H1 (cell line): Measurements from ENCODE around the gene SLC2A1. TPM values are rescaled to one million over a fixed set of nuclear protein-coding genes. Genes with fewer than 3 reads are reported as not detected.

Experiments used
- CTCF ChIA-PET: fragments of 300-600 bp; sonication (Branson Sonifier 250); formaldehyde crosslinking; loops from one replicate; lab custom pipeline; 2021; ENCODE audit not compliant: partially characterized antibody; lab: Charles Lee
- POLR2A ChIA-PET: fragments of 300-600 bp; sonication (Branson Sonifier 250); formaldehyde crosslinking; loops from one replicate; lab custom pipeline; 2021; ENCODE audit warnings: inconsistent platforms; ENCODE audit not compliant: partially characterized antibody; lab: Charles Lee
- DNase-seq, 2 experiments: peaks; one replicate each; pipeline versions ENCODE4 v3.0.0 to v3.0.0-alpha.2; 2010 to 2022; ENCODE audit warnings: low spot score in 2 of 2, low read depth in 1 of 2, mixed read lengths in 1 of 2
- FAIRE-seq: peaks from 2 replicates; lab custom pipeline; 2011; peaks lifted over from hg19 to GRCh38; lab: Jason Lieb, UNC
- H2AFZ ChIP-seq: 2 replicates; pipeline ENCODE4 v1.8.1; 2012; ENCODE audit warnings: low read length, inconsistent platforms
- H2AK5ac ChIP-seq: 2 replicates; pipeline ENCODE4 v1.6.1; 2013; ENCODE audit warnings: low read depth, low read length
- H2BK120ac ChIP-seq: replicated peaks from 2 replicates; pipeline ENCODE3; 2013; ENCODE audit warnings: low read depth, low read length, inconsistent platforms
- H2BK12ac ChIP-seq: 2 replicates; pipeline ENCODE4 v1.6.1; 2013; ENCODE audit warnings: low read depth, low read length
- H2BK15ac ChIP-seq: 2 replicates; pipeline ENCODE4 v1.6.1; 2013; ENCODE audit warnings: low read length
- H2BK20ac ChIP-seq: 2 replicates; pipeline ENCODE4 v1.6.1; 2013; ENCODE audit warnings: low read length
- H2BK5ac ChIP-seq: 2 replicates; pipeline ENCODE4 v1.6.1; 2013; ENCODE audit warnings: low read depth, low read length
- H3K14ac ChIP-seq: 2 replicates; pipeline ENCODE4 v1.6.1; 2013; ENCODE audit warnings: inconsistent platforms; ENCODE audit not compliant: insufficient read length
- H3K18ac ChIP-seq: 2 replicates; pipeline ENCODE4 v1.6.1; 2013; ENCODE audit warnings: low read length; ENCODE audit errors: extremely low read depth
- H3K23ac ChIP-seq: 2 replicates; pipeline ENCODE4 v1.6.1; 2013; ENCODE audit warnings: inconsistent platforms; ENCODE audit not compliant: insufficient read length
- H3K23me2 ChIP-seq: 2 replicates; pipeline ENCODE4 v1.6.1; 2013; ENCODE audit warnings: low read depth, low read length
- H3K27ac ChIP-seq: 2 replicates; pipeline ENCODE4 v1.6.1; 2011; ENCODE audit warnings: low read depth, low read length, inconsistent platforms
- H3K27me3 ChIP-seq, 4 experiments: replicated peaks in 1 of 4; 1 replicate in 1 of 4; 2 replicates in 3 of 4; pipeline versions ENCODE4 v1.6.1 to v1.8.1; 2011 to 2013; ENCODE audit warnings: low read length in 3 of 4, mild to moderate bottlenecking in 3 of 4, inconsistent platforms in 2 of 4, mixed read lengths in 2 of 4, moderate library complexity in 1 of 4; ENCODE audit not compliant: control insufficient read depth in 3 of 4, insufficient read depth in 3 of 4; ENCODE audit errors: extremely low read depth in 1 of 4
- H3K36me3 ChIP-seq, 4 experiments: 2 replicates each; pipeline versions ENCODE4 v1.6.1 to v1.8.1; 2011 to 2013; ENCODE audit warnings: mild to moderate bottlenecking in 4 of 4, low read length in 3 of 4, moderate library complexity in 2 of 4, control low read depth in 1 of 4, inconsistent platforms in 1 of 4; ENCODE audit not compliant: insufficient read depth in 4 of 4, control insufficient read depth in 2 of 4
- H3K4ac ChIP-seq: replicated peaks from 2 replicates; pipeline ENCODE3; 2013; ENCODE audit warnings: low read length, low read depth, mixed read lengths, inconsistent platforms; ENCODE audit not compliant: insufficient read length
- H3K4me1 ChIP-seq, 4 experiments: replicated peaks in 1 of 4; 1 replicate in 1 of 4; 2 replicates in 3 of 4; pipeline versions ENCODE4 v1.6.1 to v1.8.1; 2011 to 2013; ENCODE audit warnings: low read length in 3 of 4, inconsistent platforms in 2 of 4, mixed read lengths in 1 of 4; ENCODE audit not compliant: insufficient read depth in 4 of 4, control insufficient read depth in 3 of 4
- H3K4me2 ChIP-seq, 2 experiments: 2 replicates each; pipeline versions ENCODE4 v1.6.1 to v1.8.1; 2011 to 2013; ENCODE audit warnings: low read depth in 2 of 2, low read length in 2 of 2, control low read depth in 1 of 2, inconsistent platforms in 1 of 2, mild to moderate bottlenecking in 1 of 2; ENCODE audit not compliant: insufficient read depth in 1 of 2
- H3K4me3 ChIP-seq, 4 experiments: fragments of 200-600, 300-600 bp in 1 of 4; sonication (generic), shearing (Covaris generic), sonication (Bioruptor Twin) in 1 of 4; 2 replicates each; pipeline versions ENCODE4 v1.5.1 to v1.8.1; 2011 to 2016; ENCODE audit warnings: low read length in 4 of 4, low read depth in 3 of 4, control low read depth in 2 of 4, inconsistent platforms in 2 of 4, mild to moderate bottlenecking in 2 of 4, mixed read lengths in 1 of 4, moderate library complexity in 1 of 4; ENCODE audit not compliant: insufficient read depth in 2 of 4; ENCODE audit errors: extremely low read depth in 1 of 4
- H3K56ac ChIP-seq: replicated peaks from 2 replicates; pipeline ENCODE3; 2013; ENCODE audit warnings: low read depth, mild to moderate bottlenecking, mixed read lengths, low read length, inconsistent platforms; ENCODE audit not compliant: insufficient read length
- H3K79me1 ChIP-seq: 2 replicates; pipeline ENCODE4 v1.6.1; 2013; ENCODE audit warnings: low read depth, low read length, control low read depth
- H3K79me2 ChIP-seq, 2 experiments: 2 replicates each; pipeline versions ENCODE4 v1.6.1 to v1.8.1; 2012 to 2013; ENCODE audit warnings: low read length in 2 of 2, mild to moderate bottlenecking in 2 of 2, inconsistent platforms in 1 of 2; ENCODE audit not compliant: insufficient read depth in 2 of 2, control insufficient read depth in 1 of 2
- H3K9ac ChIP-seq, 4 experiments: replicated peaks in 1 of 4; 1 replicate in 1 of 4; 2 replicates in 3 of 4; pipeline versions ENCODE4 v1.6.1 to v1.8.1; 2011 to 2013; ENCODE audit warnings: low read depth in 3 of 4, low read length in 3 of 4, control low read depth in 2 of 4, mild to moderate bottlenecking in 2 of 4, moderate library complexity in 2 of 4, inconsistent platforms in 1 of 4; ENCODE audit errors: extremely low read depth in 1 of 4
- H3K9me3 ChIP-seq, 2 experiments: 2 replicates each; pipeline versions ENCODE4 v1.6.1 to v1.8.1; 2012 to 2013; ENCODE audit warnings: mild to moderate bottlenecking in 2 of 2, moderate library complexity in 2 of 2, control low read depth in 1 of 2, inconsistent platforms in 1 of 2, low read depth in 1 of 2, low read length in 1 of 2, mixed read lengths in 1 of 2; ENCODE audit not compliant: insufficient read depth in 2 of 2
- H4K20me1 ChIP-seq, 2 experiments: replicated peaks in 1 of 2; 2 replicates each; pipeline versions ENCODE3 to v1.8.1; 2011 to 2013; ENCODE audit warnings: inconsistent platforms in 2 of 2, low read length in 2 of 2, mild to moderate bottlenecking in 1 of 2; ENCODE audit not compliant: insufficient read depth in 2 of 2, control insufficient read depth in 1 of 2
- H4K5ac ChIP-seq: 2 replicates; pipeline ENCODE4 v1.6.1; 2013; ENCODE audit warnings: low read length, low read depth, mixed read lengths, inconsistent platforms; ENCODE audit not compliant: insufficient read length
- H4K8ac ChIP-seq: 2 replicates; pipeline ENCODE4 v1.8.0; 2013; ENCODE audit warnings: mild to moderate bottlenecking, moderate library complexity, low read length, inconsistent platforms; ENCODE audit not compliant: insufficient read depth; ENCODE audit errors: extremely low read depth
- H4K91ac ChIP-seq: replicated peaks from 2 replicates; pipeline ENCODE3; 2013; ENCODE audit warnings: low read length, mixed read lengths, inconsistent platforms; ENCODE audit not compliant: insufficient read length
- BCL11A ChIP-seq, 2 experiments: IDR thresholded peaks; one replicate each; pipeline ENCODE4 v1.6.1; 2011; ENCODE audit warnings: low read depth in 2 of 2, low read length in 2 of 2, mild to moderate bottlenecking in 2 of 2
- EP300 ChIP-seq, 2 experiments: IDR thresholded peaks; 1 replicate in 1 of 2; 2 replicates in 1 of 2; pipeline ENCODE4 v1.6.1; 2011 to 2012; ENCODE audit warnings: low read depth in 2 of 2, low read length in 2 of 2, mild to moderate bottlenecking in 2 of 2, borderline replicate concordance in 1 of 2, inconsistent platforms in 1 of 2, moderate library complexity in 1 of 2
- RXRA ChIP-seq: IDR thresholded peaks from 2 replicates; pipeline ENCODE4 v1.6.1; 2011; ENCODE audit warnings: low read depth, mild to moderate bottlenecking, low read length, moderate library complexity; ENCODE audit not compliant: insufficient read depth
- WGBS, 2 experiments: shearing (Covaris generic) in 1 of 2; methylation state at CpG; one replicate each; pipeline versions ENCODE4 v1.1.6 to v1.1.7; 2013 to 2015; ENCODE audit warnings: low lambda C conversion rate in 2 of 2, mixed read lengths in 2 of 2, inconsistent platforms in 1 of 2, low coverage in 1 of 2, missing lambda C conversion rate in 1 of 2; ENCODE audit not compliant: insufficient replicate concordance in 2 of 2, insufficient coverage in 1 of 2, insufficient read length in 1 of 2; ENCODE audit errors: extremely low coverage in 1 of 2, missing lambda C conversion rate in 1 of 2; 5-methylcytosine and 5-hydroxymethylcytosine counted together
- polyA plus RNA-seq, 7 experiments: library from polyadenylated mRNA; depleted of rRNA in 3 of 7; stranded (reverse) in 5 of 7; unstranded in 2 of 7; fragments of >200 nt in 5 of 7; fragments of 200-250 nt in 2 of 7; gene quantifications; 1 replicate in 5 of 7; 2 replicates in 1 of 7; 4 replicates in 1 of 7; pipeline versions ENCODE4 v1.2.1 to v1.2.3, GENCODE V29; 2011 to 2013; ENCODE audit warnings: missing spikeins in 2 of 7, mixed read lengths in 2 of 7
- total RNA-seq: library from RNA; stranded (reverse); fragmentation: NEBNext Ultra II Directional; extraction: Animal tissue kit (Norgen Biotek cat#: 25700); gene quantifications from 2 replicates; pipeline ENCODE4 v1.2.1, GENCODE V29; 2021

SLC2A1 gene
- total and polyA plus RNA-seq, 2 of the 8 experiments (the other 6 are each of a cell fraction or from before 2014, with no cell fraction given): 230 to 308 TPM

DNA sequence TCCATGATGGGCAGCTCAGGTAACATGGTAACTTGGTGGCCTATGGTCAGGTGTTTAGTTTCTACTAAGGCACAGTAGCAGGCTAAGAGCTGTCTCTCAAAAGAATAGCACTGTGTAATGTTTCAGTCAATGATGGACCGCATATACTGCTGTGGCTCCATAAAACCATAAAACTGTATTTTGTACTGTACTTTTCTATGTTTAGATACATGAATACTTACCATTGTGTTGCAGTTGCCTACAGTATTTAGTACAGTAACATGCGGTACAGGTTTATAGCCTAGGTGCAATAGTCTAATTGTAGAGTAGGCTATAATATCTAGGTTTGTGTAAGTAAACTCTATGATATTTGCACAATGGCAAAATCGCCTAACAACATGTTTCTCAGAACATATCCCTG is 50.6 kb downstream of the SLC2A1 start:
- Histone ChIP-seq H3K4me3 (no peak overlapping the region), H3K4ac (no peak overlapping the region), H2BK20ac (no peak overlapping the region), H3K14ac (no peak overlapping the region), H3K27ac (no peak overlapping the region), H3K23ac (no peak overlapping the region), H2BK15ac (no peak overlapping the region), H3K9ac (no peak overlapping the region), H3K79me1 (no peaks in the 10 kb centered on the region), H4K5ac (no peak overlapping the region), H2BK12ac (no peak overlapping the region), H4K8ac (no peak overlapping the region), H4K20me1 (no peaks in the 10 kb centered on the region), H2AK5ac (no peak overlapping the region), H3K79me2 (no peaks in the 10 kb centered on the region), H2AFZ (no peak overlapping the region), H2BK120ac (no peak overlapping the region), H3K4me2 (no peak overlapping the region), H3K23me2 (no peaks in the 10 kb centered on the region), H3K27me3 (peaks cover 0 to 1% (median 0%) of the 10 kb centered on the region in 4 experiments; a peak in 1 of 7 replicates), H3K56ac (no peak overlapping the region), H3K18ac (no peak overlapping the region), H3K4me1 (peaks cover 0 to 3% (median 0%) of the 10 kb centered on the region in 4 experiments; a peak in 2 of 7 replicates), H3K36me3 (no peaks in the 10 kb centered on the region), H3K9me3 (no peaks in the 10 kb centered on the region), H4K91ac (no peak overlapping the region), H2BK5ac (no peak overlapping the region)
- DNase-seq (no peak), FAIRE-seq (no peak)
- ChIA-PET CTCF (interaction anchor here (0.5 to 0.6 kb wide), 2 partner anchors 129 to 254 kb away, joined by 3 to 4 read pairs; no protein-coding TSS in a partner anchor), POLR2A (no interaction called here)
- TF ChIP-seq RXRA (no peak), BCL11A (IDR thresholded peaks at IDR 0.05; ENCODE audit: low read depth in 2 of 2, low read length in 2 of 2) (no peak), EP300 (IDR thresholded peaks at IDR 0.05; ENCODE audit: borderline replicate concordance in 1 of 2, low read depth in 2 of 2, low read length in 2 of 2) (no peak)
- WGBS, 2 experiments: 88% methylated on average over 3 of the region's 3 CpGs; no CpG with 5 or more reads in 1 of the 2 experiments
